ENCODE measurements around the gene LRRC4B.

LRRC4B gene

DNA sequence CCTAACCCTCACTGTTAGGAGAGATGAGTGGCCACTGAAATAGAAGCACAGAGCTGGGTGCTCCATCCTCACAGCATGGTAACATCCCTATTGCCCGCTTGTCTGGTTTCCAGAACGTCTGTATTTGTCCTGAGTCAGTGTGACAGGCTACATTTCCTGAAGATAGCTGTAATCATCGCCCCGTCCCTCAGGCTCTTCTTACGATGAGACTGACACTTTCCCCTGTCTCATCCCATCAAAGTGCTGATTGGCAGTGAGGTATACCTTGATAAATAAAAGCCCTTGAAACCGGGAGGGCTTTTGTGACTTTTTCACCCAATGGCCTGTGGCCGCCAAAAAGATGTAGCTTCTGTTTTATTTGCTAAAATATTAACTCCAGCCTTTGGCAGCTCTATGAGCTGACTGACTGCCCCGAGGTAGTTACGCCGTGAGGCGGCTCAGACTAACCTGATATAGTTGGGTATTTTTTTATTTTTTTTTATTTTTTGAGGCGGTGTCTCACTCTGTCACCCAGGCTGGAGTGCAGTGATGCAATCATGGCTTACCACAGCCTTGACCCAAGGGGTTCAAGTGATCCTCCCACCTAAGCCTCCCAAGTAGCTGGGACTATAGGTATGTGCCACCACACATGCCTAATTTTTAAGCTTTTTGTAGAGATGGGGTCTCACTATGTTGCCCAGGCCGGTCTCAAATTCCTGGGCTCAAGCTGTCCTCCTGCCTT is 5.7 kb upstream of the LRRC4B start:
- no peak for DNase-seq (ENCODE audit: low read depth in 2 of 2)

DNA sequence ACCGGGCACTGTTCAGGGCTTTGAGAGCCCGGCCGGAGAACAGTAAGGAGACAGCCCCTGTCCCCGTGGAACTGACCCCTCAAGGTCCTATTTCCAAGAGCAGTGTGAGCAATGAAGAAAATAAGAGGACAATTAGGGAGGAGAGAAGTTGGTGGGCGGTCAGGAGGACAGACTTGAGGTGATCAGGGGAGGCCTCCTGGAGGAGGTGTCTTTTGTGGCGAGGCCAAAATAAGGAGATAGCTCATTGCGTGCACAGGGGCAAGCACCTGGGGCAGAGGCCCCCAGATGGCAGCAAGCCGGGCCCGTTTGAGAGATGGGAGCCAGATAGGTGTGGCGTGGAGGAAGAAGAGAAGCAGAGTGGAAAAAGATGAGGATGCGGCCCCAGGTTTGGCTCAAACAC is 2.8 kb upstream of the LRRC4B start:
- DNase-seq (ENCODE audit: low read depth in 2 of 2) = no peak

DNA sequence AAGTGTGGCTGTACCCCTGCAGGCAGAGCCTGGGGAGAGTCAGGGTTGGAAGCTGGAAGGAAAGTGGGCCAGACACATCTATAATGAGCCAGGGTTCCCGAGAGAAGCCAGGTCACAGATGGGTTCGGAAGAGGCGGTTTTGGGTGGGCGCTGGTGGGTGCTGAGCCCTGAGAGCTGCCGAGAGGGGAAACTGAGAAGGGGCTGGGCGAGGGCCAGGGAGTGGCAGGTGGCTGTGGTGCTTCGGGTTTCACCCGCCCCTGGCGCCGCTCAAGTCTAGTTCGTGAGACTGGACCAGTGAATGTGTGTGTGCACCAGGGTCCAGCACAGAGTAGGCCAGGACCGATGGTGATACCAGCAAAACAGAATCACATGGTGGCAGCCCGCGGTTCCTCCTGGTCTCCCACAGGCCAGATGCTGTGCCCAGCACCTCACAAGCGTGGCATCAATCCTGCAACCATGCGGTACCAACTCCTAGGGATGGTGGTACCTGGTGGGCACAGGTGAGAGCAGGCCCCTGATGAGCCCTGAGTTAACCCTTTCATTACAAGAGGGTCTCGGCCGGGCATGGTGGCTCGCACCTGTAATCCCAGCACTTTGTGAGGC is 1.8 kb upstream of the LRRC4B start:
- no peak for DNase-seq (ENCODE audit: low read depth in 2 of 2)

DNA sequence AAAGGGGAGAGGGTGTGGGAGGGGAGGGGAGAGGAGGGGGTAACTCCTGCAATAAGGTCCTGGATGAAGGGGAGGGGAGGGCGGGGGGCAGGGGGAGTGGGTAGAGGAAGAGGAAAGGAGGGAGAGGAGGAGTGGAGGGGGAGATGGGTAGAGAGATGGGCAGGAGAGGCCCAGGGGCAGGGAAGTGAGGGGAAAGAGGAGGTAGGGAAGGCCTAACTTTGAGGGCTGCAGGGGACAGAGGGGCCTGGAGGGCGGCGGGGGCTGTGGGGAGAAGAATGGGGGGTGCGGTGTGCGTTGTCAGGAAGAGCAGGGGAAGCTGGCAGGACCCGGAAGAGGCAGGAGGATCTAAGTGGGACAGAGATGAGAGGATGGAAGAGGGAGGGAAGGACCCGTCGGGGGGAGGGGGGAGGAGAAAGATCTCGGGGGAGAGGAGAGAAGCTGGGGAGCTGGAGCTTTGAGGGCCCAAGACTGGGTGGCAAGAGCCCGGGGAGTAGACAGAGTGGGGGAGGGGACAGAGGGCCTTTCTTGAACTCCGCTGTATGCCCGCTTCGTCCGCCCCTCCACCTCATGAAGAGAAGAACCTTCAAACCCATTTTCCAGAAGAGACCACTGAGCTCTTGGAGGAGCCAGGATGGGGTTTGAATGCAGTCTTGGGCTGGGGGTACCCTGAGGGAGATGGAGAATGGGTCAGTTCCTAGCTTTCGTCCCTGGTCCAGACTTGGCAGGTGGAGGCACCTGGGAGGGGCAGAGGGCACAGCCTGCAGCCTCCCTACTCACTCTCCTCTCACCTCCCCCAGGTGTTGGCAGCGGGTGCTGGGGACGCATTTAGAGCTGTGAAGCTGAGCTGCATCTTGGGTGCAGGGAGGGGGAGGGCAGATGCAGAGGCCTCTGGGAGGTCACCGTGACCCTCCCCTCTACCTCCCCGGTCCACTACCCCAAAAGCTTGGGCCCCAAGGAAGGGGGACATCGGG is 778 bp upstream of the LRRC4B start:
- DNase-seq (ENCODE audit: low read depth in 2 of 2) = no peak

DNA sequence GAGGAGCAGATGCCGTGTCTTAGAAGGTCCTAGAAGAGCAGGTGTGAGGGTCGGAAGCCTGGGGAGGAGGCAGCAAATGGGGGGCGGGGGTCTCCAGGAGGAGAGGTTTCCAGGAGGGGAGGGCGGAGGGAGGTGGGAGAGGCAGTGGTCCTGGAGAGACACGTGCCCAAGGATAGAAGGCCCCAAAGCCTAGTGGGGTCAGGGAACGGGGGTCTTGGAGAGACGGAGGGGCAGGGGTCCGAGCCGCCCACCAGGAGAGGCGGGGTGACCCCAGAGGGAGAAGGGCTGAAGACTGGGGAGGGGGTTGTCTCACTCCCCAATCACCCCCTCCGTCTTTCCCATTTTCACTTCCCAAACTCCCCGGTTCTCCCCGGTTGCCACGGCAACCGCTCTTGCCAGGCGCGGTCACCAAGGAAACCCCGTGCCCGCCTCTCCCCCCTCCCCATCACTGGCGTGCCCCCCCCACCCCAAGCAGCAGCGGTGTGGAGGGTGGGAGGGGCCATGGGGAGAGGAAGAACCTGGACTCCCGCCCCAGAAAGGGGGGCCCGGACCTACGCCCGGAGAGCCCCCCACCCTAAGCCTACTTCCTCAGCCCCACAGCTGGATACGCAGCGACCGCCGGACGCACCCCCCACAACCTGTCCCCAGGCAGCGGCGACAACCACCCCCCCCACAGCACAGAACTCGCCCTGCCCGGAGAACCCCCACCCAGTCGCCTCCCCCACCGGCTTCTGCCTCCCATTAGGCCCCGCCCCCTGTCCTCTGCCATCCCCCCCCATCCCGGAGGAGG is 988 bp downstream of the LRRC4B start:
- no peak for DNase-seq (ENCODE audit: low read depth in 2 of 2)

DNA sequence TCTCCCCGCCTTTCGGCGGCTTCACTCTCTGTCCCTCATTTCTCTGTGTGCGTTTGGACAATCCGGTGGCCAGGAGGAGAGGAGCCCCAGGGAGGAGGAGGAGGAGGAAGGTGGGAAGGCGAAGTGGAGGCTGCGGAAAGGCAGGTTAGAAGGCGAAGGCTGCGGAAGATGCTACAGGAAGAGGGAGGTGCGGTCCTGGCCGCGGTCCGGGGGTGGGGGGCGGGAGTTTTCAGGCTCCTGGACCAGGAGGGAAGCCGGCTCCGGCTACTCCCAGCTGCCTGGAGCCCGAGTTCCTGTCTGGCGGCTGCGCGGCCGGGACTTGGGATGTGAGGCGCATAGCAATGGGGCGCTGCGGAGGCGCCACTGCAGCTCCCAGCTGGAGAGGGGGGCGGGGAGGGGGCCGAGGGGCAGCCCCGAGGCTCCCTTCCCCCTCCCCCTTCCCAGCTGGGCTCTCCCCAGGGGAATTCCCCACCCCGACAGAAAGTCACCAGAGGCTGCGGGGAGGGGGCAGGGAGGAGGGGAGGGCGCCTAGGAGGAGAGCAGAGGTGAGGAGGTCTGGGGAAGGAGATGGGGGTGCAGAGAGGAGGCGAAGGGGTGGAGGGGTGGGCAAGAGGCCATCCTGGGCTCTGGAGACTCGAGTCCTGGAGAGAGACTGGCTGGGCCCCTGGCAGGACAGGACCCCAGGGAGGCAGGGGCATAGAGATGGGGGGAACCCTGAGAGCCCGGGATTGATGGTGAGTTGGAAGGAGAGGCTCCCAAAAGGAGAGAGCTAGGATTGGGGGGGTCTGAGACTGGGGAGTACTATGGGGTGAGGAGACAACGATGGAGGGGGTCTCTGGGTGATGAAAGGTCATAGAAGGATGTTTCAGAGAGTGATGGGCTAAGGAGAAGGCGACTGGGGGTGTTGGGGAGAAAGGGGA is 2.0 kb downstream of the LRRC4B start:
- peak in 1 of 2 donors; percentile 16 for DNase-seq (ENCODE audit: low read depth in 2 of 2)

DNA sequence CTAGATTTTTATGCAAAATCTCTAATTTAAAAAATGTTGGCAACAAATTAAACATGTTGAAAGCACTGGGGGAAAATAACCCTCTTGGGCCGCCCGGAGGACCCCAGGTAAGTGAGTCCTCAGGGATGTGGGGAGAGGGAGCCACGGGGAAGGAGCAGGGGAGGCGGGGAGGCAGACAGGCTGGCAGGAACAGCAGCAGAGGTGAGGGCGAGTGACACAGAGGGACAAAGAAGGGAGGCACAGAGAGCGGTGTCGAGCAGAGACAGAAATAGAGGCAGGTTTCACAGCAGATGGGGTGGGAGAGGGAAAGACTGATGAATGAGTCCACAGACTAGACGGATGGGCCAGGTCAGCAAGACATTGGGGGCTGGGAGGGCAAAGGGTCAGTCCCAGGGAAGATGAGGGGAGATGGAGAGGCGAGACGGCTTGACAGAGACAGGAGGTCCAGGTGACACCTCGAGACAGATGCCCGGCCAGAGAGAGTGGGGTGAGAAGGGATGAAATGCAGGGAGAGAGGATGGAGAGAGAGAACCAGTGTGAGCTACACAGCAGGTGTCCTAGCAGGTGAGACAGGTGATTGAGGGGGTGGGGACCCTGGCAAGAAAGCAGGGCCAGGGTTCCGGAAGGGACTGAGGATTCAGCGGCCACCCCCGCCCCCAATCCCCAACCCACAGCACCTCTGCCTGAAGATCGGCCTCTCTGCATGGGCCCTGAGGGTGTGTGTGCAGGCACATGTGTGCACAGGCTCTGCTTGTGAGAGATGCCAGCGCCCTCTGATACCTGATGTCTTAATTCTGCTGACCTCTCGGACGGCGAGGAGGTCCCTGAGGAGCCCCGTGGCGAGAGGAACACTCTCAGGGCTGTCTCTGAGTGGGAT is 3.8 kb downstream of the LRRC4B start:
- no peak for DNase-seq (ENCODE audit: low read depth in 2 of 2)

DNA sequence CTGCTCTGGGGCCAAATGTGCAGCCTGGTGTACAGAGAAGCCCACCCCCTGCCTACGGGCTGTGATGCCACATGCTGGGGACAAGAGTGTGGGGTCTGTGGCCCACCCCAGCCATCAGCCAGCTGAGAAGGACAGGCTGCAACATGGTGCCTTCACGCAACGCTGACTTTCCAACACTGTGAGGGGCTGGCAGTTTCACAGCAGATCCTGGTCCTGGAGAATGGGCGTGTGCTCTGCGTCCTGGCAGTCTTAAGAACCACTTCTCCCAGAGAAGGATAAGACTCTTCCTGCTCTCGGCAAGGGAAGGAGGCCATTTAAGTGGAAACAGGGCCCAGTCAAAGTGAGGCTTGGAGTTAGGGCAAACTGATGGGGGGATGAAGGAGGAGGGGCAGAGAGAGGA is 4.6 kb downstream of the LRRC4B start:
- no peak for DNase-seq (ENCODE audit: low read depth in 2 of 2)

DNA sequence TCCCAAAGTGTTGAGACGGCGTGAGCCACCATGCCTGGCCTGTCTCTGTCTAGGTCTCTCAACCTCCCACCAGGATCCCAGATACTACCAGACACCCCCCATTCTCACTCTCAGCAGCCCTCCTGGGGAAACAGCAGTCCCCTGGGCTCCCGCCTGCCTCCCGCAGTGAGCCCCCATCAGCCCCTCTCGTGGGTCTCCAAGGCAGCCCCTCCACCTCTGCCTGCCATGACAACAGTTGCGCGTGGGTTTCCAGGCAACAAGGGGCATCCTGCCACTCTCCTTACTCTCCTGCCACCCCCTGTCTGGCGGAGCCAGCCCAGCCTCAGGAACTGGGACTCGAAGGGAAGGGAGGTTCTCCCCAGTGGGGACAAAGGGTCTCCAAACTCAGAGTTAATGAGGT is 5.2 kb downstream of the LRRC4B start:
- DNase-seq (ENCODE audit: low read depth in 2 of 2) = no peak

DNA sequence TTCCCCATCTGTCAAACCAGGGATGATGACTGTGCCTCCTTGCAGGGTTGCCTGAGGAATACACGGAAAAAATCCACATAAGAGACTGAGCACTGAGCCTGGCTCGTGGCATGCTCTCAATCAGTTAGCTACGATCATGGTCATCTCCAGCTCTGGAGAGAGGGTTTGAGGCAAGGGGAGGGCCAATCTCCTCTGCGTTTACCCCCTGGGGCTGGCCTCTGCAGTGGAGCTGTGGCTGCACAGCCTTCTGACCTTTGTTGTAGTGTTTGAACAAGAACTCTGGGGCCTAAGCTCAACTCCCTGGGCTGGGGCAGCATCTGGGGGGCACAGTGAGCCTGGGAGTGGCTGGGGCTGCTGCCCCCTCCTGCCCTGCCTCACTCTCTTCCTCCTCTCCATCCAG is 5.9 kb downstream of the LRRC4B start:
- no peak for DNase-seq (ENCODE audit: low read depth in 2 of 2)

DNA sequence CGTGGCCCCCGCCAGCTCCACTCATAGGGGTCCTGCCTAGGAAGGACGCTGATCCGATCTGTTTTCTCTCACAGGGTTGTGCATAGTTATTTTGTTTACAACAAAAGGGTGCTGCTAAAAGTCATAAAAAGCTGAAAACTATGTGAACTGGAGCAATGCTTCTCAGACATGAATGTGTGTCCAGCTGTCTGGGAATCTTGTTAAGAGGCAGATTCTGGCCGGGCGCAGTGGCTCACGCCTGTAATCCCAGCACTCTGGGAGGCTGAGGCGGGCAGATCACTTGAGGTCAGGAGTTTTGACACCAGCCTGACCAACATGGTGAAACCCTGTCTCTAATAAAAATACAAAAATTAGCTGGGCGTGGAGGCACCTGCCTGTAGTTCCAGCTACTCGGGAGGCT is 8.6 kb downstream of the LRRC4B start:
- no peak for DNase-seq (ENCODE audit: low read depth in 2 of 2)

DNA sequence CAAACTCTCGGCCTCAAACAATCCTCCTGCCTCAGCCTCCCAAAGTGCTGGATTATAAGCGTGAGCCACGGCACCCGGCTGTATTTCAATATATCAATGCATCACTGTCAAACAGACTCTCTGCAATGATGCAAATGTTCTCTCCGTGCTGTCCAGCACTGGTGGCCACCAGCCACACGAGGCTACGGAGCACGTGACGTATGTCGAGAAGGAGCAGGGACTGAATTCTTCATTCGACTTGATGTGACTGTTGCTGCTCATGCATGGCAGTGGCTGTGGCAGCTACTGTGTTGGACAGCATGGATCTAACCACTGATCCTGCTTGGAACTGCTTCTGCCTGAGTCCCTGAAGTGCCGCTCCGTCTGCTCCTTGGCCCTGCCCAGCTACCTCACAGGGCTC is 9.8 kb downstream of the LRRC4B start:
- DNase-seq (ENCODE audit: low read depth in 2 of 2) = no peak

DNA sequence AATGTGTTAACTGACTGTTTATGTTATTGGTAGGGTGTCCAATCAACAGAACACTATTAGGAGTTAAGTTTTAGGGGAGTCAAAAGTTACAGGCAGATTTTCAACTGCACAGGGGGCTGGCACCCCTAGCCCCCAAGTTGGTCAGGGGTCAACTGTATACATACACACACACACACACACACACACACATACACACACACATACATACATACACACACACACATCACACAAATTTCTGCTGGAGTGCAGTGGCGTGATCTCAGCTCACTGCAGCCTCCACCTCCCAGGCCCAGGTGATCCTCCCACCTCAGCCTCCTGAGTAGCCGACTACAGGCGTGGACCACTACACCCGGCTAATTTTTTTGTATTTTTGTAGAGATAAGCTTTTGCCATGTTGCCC is 10.2 kb downstream of the LRRC4B start:
- DNase-seq (ENCODE audit: low read depth in 2 of 2) = no peak

DNA sequence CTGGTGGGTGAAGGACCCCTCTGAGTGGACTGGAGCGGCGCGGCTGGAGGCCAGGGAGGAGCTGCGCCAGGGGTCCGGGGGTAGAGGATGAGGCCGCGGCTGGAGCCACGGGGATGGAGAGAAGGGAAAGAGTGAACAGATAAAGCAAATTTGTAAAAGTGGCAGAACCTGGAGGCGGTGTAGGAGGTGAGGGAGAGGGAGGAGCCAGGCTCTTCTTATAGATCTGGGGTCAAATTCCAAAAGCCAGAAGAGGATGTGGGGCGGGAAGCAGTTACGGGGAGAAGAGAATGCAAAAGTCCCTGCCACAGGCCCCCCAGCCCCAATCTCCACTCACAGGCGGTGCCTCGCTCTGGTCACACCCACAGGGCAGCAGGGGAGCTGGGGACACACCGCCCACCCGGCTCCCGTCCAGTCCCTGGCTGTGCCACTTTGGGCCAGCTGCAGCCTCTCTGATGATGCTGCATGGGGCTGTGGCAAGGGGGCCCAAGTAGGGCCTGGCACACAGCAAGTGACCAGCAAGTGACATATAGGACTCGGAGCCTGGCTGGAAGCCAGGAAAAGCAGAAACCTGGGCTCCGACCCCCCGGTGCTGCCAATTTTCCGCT is 11.1 kb downstream of the LRRC4B start:
- DNase-seq (ENCODE audit: low read depth in 2 of 2) = no peak

DNA sequence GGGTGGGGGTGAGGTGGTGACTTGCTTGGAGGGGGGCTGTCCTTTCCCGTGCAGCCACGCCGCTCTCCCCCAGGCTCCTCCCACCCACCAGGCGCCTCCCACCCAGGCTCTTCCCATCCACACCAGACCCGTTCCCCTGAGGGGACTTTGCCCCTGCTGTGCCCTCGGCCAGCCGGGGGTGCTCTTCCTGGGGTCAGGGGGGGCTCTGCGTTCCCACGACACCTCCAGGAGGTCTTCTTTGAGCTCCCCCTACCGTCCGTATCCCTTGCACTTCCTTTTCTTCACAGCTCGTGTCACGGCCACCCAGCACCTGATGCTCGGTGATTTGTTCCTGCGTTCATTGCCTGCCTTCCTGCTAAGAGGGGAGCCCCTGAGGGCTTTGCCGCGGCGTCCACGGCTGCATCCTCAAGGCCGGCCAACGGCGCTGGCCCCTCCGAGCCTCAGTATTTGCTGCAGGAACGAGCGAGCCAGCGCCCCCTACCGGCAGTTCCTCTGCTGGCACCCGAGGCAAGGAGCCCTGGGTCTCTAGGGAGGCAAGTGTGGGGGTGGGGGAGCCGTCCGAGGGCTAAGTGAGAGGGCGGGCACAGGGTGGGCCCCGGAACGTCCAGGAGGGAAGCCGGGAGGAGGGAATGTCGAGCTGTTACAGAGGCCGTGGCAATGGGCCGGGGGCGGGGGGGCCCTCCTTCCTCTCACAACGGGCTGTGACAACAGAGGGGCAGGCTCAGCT is 11.8 kb downstream of the LRRC4B start:
- DNase-seq (ENCODE audit: low read depth in 2 of 2) = peak; percentile 58 to 79

DNA sequence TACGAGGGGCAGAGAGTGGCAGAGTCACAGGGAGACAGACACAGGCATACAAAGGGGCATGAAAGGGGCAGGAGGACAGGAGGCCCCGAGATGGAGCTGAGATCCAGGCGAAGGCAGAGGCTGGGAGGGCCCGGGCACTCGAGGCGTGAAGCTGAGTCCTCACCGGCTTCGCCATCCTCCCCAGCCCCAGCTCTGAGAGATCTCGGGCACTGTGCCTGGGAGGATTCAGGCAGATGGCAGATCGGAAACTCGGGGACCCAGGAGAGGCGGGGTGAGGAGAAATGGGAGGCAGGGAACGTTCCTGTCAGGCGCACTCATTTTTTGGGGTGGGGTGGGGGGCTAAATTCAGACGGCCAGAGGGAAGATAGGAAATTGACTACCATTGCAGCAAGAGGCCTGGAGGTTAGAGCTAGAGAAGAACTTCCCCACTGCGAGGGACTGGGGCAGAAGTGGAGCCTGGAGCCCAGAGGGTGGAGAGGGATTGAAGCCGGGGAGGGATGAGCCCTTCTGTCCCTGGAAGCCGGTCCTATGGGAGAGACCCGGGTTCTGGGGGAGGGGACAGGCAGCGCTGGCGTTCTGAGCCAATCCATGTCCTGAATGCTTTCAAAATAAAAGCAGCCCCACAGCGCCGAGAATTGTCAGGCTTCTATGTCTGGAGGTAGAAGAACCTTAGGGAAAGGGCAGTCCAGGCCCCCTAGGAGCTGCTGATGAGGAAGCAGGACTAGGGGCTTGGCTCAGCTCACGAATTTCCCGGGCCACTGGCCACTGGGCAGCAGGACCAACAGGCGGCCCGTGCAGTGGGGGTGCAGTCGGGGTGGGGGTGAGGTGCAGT is 12.6 kb downstream of the LRRC4B start:
- no peak for DNase-seq (ENCODE audit: low read depth in 2 of 2)

DNA sequence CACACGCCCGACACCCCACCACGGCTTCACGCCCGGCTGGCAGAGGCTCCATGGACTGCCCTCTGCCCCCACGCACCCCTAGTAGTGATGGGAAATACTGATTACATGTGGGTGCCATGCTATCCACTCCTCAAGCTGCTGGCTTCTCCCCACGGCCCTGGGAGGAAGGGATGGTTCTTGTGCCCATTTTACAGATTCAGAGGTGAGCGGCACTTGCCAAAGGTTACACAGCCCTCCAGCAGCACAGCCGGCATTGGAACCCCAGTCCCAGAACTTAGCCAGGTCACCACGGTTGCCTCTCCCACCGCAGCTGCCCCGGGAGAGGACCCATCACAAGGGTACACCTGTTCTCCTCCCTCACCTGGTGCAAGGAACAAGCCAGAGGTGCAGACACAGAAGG is 13.2 kb downstream of the LRRC4B start:
- DNase-seq (ENCODE audit: low read depth in 2 of 2) = no peak

DNA sequence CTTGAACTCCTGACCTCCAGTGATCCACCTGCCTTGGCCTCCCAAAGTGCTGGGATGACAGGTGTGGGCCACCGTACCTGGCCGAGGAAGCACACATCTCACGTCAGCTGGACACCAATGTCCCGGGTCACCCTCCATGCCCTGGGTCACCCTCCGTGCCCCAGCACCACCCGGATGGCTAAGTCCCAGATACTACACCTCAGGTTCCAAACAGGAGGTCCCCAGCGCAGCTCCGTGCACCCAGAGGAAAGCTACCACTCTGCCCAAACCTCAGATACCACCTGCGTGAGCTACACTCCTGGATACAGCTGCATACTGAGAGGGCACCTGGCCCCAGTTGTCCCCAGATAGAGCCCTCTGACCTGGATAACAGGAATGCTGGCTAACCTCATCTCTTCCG is 14.0 kb downstream of the LRRC4B start:
- no peak for DNase-seq (ENCODE audit: low read depth in 2 of 2)

Data from stimulated activated CD4-positive, alpha-beta T cell treated with anti-CD3 and anti-CD28 coated beads, Interleukin-15, amount 100 ng/mL, for 48 hours (primary cell).